HepG2 (cell line): ENCODE measurements around the gene ATP5F1E. TPM values are rescaled to one million over a fixed set of nuclear protein-coding genes. Genes with fewer than 3 reads are reported as not detected.

Experiments used
- ELF3 ChIP-seq: IDR thresholded peaks from 2 replicates; pipeline ENCODE4 v1.6.1; 2016; ENCODE audit warnings: missing genetic modification reagents, missing compliant biosample characterization
- ERF ChIP-seq: IDR thresholded peaks from 2 replicates; pipeline ENCODE4 v1.6.1; 2018; ENCODE audit warnings: missing biosample characterization, missing genetic modification reagents
- FOSL2 ChIP-seq: sonication (generic); formaldehyde crosslinking; IDR thresholded peaks from 2 replicates; pipeline ENCODE4 v1.4.0; 2020; ENCODE audit warnings: missing genetic modification reagents
- JARID2 ChIP-seq: sonication (generic); formaldehyde crosslinking; IDR thresholded peaks from 2 replicates; pipeline ENCODE4 v1.8.1; 2023; ENCODE audit warnings: missing genetic modification reagents, inconsistent platforms; ENCODE audit not compliant: insufficient replicate concordance
- JUNB ChIP-seq: sonication (generic); formaldehyde crosslinking; IDR thresholded peaks from 2 replicates; pipeline ENCODE4 v1.8.0; 2022; ENCODE audit warnings: missing genetic modification reagents, mild to moderate bottlenecking, borderline replicate concordance
- MBD4 ChIP-seq: IDR thresholded peaks from 2 replicates; pipeline ENCODE4 v1.6.1; 2012; ENCODE audit warnings: low read length, inconsistent platforms, borderline replicate concordance
- PHF21A ChIP-seq: sonication (generic); formaldehyde crosslinking; IDR thresholded peaks from 2 replicates; pipeline ENCODE4 v1.5.0; 2020; ENCODE audit warnings: mild to moderate bottlenecking, missing genetic modification reagents
- RFX5 ChIP-seq: IDR thresholded peaks from 2 replicates; pipeline ENCODE4 v1.6.1; 2011; ENCODE audit warnings: low read depth, low read length, improper control_type of control experiment
- SMAD3 ChIP-seq: sonication (generic); formaldehyde crosslinking; IDR thresholded peaks from 2 replicates; pipeline ENCODE4 v1.4.0; 2020; ENCODE audit warnings: missing genetic modification reagents
- SUZ12 ChIP-seq: fragments of 150-350 bp; IDR thresholded peaks from 2 replicates; pipeline ENCODE4 v1.6.1; 2014; ENCODE audit warnings: low read depth, low read length
- U2AF1 ChIP-seq: fragments of 200-400 bp; formaldehyde crosslinking; optimal IDR thresholded peaks from 2 replicates; pipeline ENCODE3; 2017; ENCODE audit warnings: mild to moderate bottlenecking, low read depth, low read length
- ZMAT3 ChIP-seq: sonication (generic); formaldehyde crosslinking; conservative IDR thresholded peaks from 2 replicates; pipeline ENCODE4 v1.7.0; 2021; ENCODE audit warnings: missing genetic modification reagents
- ZNF431 ChIP-seq: sonication (generic); formaldehyde crosslinking; IDR thresholded peaks from 2 replicates; pipeline ENCODE4 v1.9.0; 2022; ENCODE audit warnings: missing genetic modification reagents, low read depth, mild to moderate bottlenecking, borderline replicate concordance
- ZNF790 ChIP-seq: sonication (generic); formaldehyde crosslinking; IDR thresholded peaks from 2 replicates; pipeline ENCODE4 v1.8.0; 2022; ENCODE audit warnings: missing genetic modification reagents, mild to moderate bottlenecking, borderline replicate concordance
- ZNF816 ChIP-seq: sonication (generic); formaldehyde crosslinking; IDR thresholded peaks from 2 replicates; pipeline ENCODE4 v1.8.0; 2022; ENCODE audit warnings: missing genetic modification reagents, mild to moderate bottlenecking, borderline replicate concordance
- polyA plus RNA-seq, 8 experiments: library from polyadenylated mRNA; depleted of rRNA in 3 of 8; stranded (reverse) in 7 of 8; unstranded in 1 of 8; fragments of >200 nt; fragmentation: Illumina TruSeq in 4 of 8; extraction: Trizol in 4 of 8; gene quantifications; 2 replicates each; pipeline versions ENCODE4 v1.2.1 to v1.2.3, GENCODE V29; 2011 to 2016; ENCODE audit warnings: low read depth in 4 of 8, missing spikeins in 1 of 8, mixed read lengths in 1 of 8; ENCODE audit not compliant: insufficient read depth in 1 of 8
- total RNA-seq, 5 experiments: library from RNA; depleted of rRNA; stranded (reverse); fragments of >200 nt; fragmentation: Illumina TruSeq; extraction: Trizol; gene quantifications; 2 replicates each; pipeline ENCODE4 v1.2.3, GENCODE V29; 2016; ENCODE audit warnings: low read depth in 1 of 5
- TF ChIP-seq, protein P1 (sequence below): IDR thresholded peaks from 2 replicates; pipeline ENCODE4 v1.6.1; 2016; ENCODE audit warnings: control low read depth
- TF ChIP-seq, protein P2 (sequence below): sonication (generic); formaldehyde crosslinking; IDR thresholded peaks from 2 replicates; pipeline ENCODE4 v1.4.0; 2020; ENCODE audit warnings: mild to moderate bottlenecking, missing genetic modification reagents, borderline replicate concordance
- TF ChIP-seq, protein P3 (sequence below): sonication (generic); formaldehyde crosslinking; IDR thresholded peaks from 2 replicates; pipeline ENCODE4 v1.5.1; 2020; ENCODE audit warnings: mild to moderate bottlenecking, missing genetic modification reagents, borderline replicate concordance
- TF ChIP-seq, protein P4 (sequence below): sonication (generic); formaldehyde crosslinking; IDR thresholded peaks from 2 replicates; pipeline ENCODE4 v1.5.1; 2020; ENCODE audit warnings: missing genetic modification reagents, mild to moderate bottlenecking, borderline replicate concordance
- TF ChIP-seq, protein P5 (sequence below): sonication (generic); formaldehyde crosslinking; IDR thresholded peaks from 2 replicates; pipeline ENCODE4 v1.4.0; 2020; ENCODE audit warnings: low read depth, mild to moderate bottlenecking, missing genetic modification reagents

ATP5F1E gene
- total and polyA plus RNA-seq, 2 of the 13 experiments (the other 11 are each of a cell fraction or from before 2014, with no cell fraction given): 121 to 134 TPM

DNA sequence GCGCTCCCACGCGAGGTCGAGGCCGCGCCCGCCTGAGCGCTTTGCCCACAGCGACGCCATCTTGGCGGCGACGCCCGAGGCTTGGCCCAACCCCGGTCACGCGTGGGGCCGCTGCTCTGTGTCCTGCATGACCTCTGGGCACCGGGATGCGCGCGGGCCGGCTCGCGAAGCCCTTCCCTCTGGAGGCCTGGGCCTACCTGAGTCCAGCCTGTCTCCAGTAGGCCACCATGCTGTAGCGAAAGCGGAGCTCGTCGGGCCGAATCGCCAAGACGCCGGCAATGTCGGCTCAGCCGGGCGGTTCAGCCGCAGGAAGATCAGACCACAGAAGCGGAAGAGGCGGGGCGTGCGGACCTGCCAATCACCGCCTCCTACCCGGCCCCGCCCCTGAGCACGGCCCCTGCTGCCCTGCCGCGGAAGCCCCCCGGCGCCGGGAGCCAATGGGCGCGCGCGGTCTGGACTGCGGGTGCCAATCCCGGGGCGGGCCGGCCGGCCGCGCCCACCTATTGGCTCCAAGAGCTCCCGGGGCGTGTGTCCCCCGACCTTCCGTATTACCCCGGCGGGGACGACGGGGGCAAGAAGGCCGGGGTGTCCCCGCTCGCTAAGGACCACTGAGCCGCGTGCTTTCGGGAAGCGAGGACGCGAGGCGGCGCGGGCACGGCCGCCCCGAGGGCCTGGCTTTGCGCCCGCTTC is at the start of gene ATP5F1E (continued):
- TF ChIP-seq, protein P1, sequence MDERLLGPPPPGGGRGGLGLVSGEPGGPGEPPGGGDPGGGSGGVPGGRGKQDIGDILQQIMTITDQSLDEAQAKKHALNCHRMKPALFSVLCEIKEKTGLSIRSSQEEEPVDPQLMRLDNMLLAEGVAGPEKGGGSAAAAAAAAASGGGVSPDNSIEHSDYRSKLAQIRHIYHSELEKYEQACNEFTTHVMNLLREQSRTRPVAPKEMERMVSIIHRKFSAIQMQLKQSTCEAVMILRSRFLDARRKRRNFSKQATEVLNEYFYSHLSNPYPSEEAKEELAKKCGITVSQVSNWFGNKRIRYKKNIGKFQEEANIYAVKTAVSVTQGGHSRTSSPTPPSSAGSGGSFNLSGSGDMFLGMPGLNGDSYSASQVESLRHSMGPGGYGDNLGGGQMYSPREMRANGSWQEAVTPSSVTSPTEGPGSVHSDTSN: peak; percentile 90
- TF ChIP-seq ERF (peak; percentile 97), JARID2 (CRISPR knock-in tag) (peak; percentile 79), SUZ12 (no peak; the same call in 1 of the 2 replicates), JUNB (no peak), PHF21A (CRISPR knock-in tag) (peak; percentile 93), ZNF816 (CRISPR knock-in tag) (peak; percentile 98), SMAD3 (CRISPR knock-in tag) (peak; percentile 58; the same call in 1 of the 2 replicates), ZMAT3 (peak; percentile 98), U2AF1 (peak; percentile 27), MBD4 (no peak), RFX5 (peak; percentile 77), ZNF431 (CRISPR knock-in tag) (no peak; the same call in none of the 2 replicates), ELF3 (CRISPR knock-in tag) (peak; percentile 91), FOSL2 (CRISPR knock-in tag) (peak; percentile 37), ZNF790 (0 out of 2 replicates have a peak, but pooled peaks have one; percentile 87)
- TF ChIP-seq, protein P2, sequence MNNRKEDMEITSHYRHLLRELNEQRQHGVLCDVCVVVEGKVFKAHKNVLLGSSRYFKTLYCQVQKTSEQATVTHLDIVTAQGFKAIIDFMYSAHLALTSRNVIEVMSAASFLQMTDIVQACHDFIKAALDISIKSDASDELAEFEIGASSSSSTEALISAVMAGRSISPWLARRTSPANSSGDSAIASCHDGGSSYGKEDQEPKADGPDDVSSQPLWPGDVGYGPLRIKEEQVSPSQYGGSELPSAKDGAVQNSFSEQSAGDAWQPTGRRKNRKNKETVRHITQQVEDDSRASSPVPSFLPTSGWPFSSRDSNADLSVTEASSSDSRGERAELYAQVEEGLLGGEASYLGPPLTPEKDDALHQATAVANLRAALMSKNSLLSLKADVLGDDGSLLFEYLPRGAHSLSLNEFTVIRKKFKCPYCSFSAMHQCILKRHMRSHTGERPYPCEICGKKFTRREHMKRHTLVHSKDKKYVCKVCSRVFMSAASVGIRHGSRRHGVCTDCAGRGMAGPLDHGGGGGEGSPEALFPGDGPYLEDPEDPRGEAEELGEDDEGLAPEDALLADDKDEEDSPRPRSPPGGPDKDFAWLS (CRISPR knock-in tag): no peak
- TF ChIP-seq, protein P3, sequence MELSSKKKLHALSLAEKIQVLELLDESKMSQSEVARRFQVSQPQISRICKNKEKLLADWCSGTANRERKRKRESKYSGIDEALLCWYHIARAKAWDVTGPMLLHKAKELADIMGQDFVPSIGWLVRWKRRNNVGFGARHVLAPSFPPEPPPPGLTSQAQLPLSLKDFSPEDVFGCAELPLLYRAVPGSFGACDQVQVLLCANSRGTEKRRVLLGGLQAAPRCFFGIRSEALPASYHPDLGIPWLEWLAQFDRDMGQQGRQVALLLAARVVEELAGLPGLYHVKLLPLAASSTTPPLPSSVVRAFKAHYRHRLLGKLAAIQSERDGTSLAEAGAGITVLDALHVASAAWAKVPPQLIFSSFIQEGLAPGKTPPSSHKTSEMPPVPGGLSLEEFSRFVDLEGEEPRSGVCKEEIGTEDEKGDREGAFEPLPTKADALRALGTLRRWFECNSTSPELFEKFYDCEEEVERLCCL: peak; percentile 91; the same call in 1 of the 2 replicates
- TF ChIP-seq, protein P4, sequence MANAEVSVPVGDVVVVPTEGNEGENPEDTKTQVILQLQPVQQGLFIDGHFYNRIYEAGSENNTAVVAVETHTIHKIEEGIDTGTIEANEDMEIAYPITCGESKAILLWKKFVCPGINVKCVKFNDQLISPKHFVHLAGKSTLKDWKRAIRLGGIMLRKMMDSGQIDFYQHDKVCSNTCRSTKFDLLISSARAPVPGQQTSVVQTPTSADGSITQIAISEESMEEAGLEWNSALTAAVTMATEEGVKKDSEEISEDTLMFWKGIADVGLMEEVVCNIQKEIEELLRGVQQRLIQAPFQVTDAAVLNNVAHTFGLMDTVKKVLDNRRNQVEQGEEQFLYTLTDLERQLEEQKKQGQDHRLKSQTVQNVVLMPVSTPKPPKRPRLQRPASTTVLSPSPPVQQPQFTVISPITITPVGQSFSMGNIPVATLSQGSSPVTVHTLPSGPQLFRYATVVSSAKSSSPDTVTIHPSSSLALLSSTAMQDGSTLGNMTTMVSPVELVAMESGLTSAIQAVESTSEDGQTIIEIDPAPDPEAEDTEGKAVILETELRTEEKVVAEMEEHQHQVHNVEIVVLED (CRISPR knock-in tag): peak; percentile 79
- TF ChIP-seq, protein P5, sequence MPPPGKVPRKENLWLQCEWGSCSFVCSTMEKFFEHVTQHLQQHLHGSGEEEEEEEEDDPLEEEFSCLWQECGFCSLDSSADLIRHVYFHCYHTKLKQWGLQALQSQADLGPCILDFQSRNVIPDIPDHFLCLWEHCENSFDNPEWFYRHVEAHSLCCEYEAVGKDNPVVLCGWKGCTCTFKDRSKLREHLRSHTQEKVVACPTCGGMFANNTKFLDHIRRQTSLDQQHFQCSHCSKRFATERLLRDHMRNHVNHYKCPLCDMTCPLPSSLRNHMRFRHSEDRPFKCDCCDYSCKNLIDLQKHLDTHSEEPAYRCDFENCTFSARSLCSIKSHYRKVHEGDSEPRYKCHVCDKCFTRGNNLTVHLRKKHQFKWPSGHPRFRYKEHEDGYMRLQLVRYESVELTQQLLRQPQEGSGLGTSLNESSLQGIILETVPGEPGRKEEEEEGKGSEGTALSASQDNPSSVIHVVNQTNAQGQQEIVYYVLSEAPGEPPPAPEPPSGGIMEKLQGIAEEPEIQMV (CRISPR knock-in tag): peak; percentile 25; the same call in 1 of the 2 replicates
